NCI-H1436 (cell line): ENCODE results near the gene NCF2.

Experiments
- DNase-seq: peaks from one replicate; lab custom pipeline; 2025; lab: John Stamatoyannopoulos, UW

The NCF2 gene

GRCh38 chr1:183583466-183583865, 6.8 kb downstream of the NCF2 start:
- DNase-seq, result no peak

- no peak for DNase-seq
These were observed 8.1 kb downstream of the NCF2 start for GRCh38 chr1:183582021-183582713.

- peak; percentile 20 for DNase-seq
These were observed 10.0 kb downstream of the NCF2 start for GRCh38 chr1:183580281-183580682.

GRCh38 chr1:183578856-183579255, 11.4 kb downstream of the NCF2 start:
- DNase-seq, result no peak

GRCh38 chr1:183577897-183578465, 12.3 kb downstream of the NCF2 start:
- DNase-seq, result no peak

- no peak for DNase-seq
These were observed 13.7 kb downstream of the NCF2 start for GRCh38 chr1:183576537-183576936.

GRCh38 chr1:183575606-183576005, 14.7 kb downstream of the NCF2 start:
- DNase-seq, result no peak

- DNase-seq, result no peak
These were observed 17.5 kb downstream of the NCF2 start for GRCh38 chr1:183572721-183573120.

- DNase-seq, result no peak
These were observed 18.5 kb downstream of the NCF2 start for GRCh38 chr1:183571678-183572268.

GRCh38 chr1:183570451-183570850, 19.8 kb downstream of the NCF2 start:
- no peak for DNase-seq

GRCh38 chr1:183569801-183570200, 20.5 kb downstream of the NCF2 start:
- no peak for DNase-seq

GRCh38 chr1:183569141-183569540, 21.1 kb downstream of the NCF2 start:
- no peak for DNase-seq

GRCh38 chr1:183568176-183569021, 21.9 kb downstream of the NCF2 start:
- no peak for DNase-seq

GRCh38 chr1:183567584-183567983, 22.7 kb downstream of the NCF2 start:
- DNase-seq, result no peak

GRCh38 chr1:183566026-183566425, 24.2 kb downstream of the NCF2 start:
- no peak for DNase-seq

GRCh38 chr1:183565261-183565660, 25.0 kb downstream of the NCF2 start:
- no peak for DNase-seq

- no peak for DNase-seq
These were observed 27.6 kb downstream of the NCF2 start for GRCh38 chr1:183562701-183563100.

- DNase-seq, result no peak
These were observed 31.2 kb downstream of the NCF2 start for GRCh38 chr1:183559061-183559460.

GRCh38 chr1:183554577-183554976, 35.7 kb downstream of the NCF2 start:
- DNase-seq, result no peak

GRCh38 chr1:183553764-183554163, 36.5 kb downstream of the NCF2 start:
- no peak for DNase-seq

GRCh38 chr1:183553331-183553730, 36.9 kb downstream of the NCF2 start:
- no peak for DNase-seq

GRCh38 chr1:183552891-183553290, 37.4 kb downstream of the NCF2 start:
- DNase-seq, result no peak

- DNase-seq, result no peak
These were observed 37.8 kb downstream of the NCF2 start for GRCh38 chr1:183552441-183552840.
